ENCODE data around the gene CD3D. TPM values are rescaled to one million over a fixed set of nuclear protein-coding genes. Genes with fewer than 3 reads are reported as not detected.

The CD3D gene
- total RNA-seq, 1 donor from 2014 or later = 0.61 TPM

DNA sequence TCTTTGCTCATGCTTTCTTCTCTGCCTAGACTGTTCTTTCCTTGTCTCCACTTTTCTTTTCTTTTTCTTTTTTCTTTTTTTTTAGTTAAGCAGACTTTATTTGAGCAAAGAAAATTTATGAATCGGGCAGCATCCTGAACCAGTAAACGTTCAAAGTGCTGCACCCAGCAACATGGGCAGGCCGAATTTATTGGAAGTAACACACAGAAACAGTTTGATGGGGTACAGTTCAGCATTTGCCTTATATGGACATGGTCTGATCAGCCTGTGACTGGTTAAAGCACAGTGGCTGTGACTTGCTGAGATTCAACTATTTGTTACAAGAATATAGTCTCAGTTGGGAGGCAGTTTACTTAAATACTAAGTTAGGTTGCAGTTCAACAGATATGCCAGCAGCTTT lies 22.0 kb downstream of the CD3D start:
- H3K4me3 Mint-ChIP-seq (ENCODE audit: unreplicated experiment) = no peak overlapping the region
- Histone ChIP-seq H4K20me1 (ENCODE audit: insufficient read depth, low read length) (no peaks in the 10 kb centered on the region), H3K36me3 (ENCODE audit: insufficient read depth, low read length) (no peaks in the 10 kb centered on the region), H3K27me3 (ENCODE audit: insufficient read depth, low read length) (no peaks in the 10 kb centered on the region), H3K9ac (ENCODE audit: low read length) (no peak overlapping the region), H3K79me2 (ENCODE audit: insufficient read depth, low read length) (no peaks in the 10 kb centered on the region), H3K4me2 (ENCODE audit: low read length) (no peak overlapping the region), H3K4me3 (ENCODE audit: insufficient read depth, low read depth, low read length) (no peak overlapping the region), H3K4me1 (ENCODE audit: insufficient read depth, low read length) (peaks cover 8% of the 10 kb centered on the region), H3K9me3 (ENCODE audit: insufficient read depth, low read depth, low read length) (no peaks in the 10 kb centered on the region), H2AFZ (ENCODE audit: low read depth, low read length) (no peak overlapping the region), H3K27ac (ENCODE audit: low read depth, low read length) (no peak overlapping the region)
- DNase-seq (ENCODE audit: low read depth) (no peak), FAIRE-seq (no peak)
- H3K27ac Mint-ChIP-seq (ENCODE audit: unreplicated experiment) = no peak overlapping the region
- no peaks in the 10 kb centered on the region for H3K36me3 Mint-ChIP-seq (ENCODE audit: low read depth, unreplicated experiment)
- H3K27me3 Mint-ChIP-seq (ENCODE audit: low read depth, unreplicated experiment) = peaks cover 28% of the 10 kb centered on the region
- TF ChIP-seq EZH2 (IDR thresholded peaks at IDR 0.05; ENCODE audit: insufficient read depth, low read length) (no peak), CTCF (IDR thresholded peaks at IDR 0.05; ENCODE audit: insufficient read depth, low read depth, low read length) (no peak)
- peaks cover 8% of the 10 kb centered on the region for H3K9me3 Mint-ChIP-seq (ENCODE audit: unreplicated experiment)
- H3K4me1 Mint-ChIP-seq (ENCODE audit: low read depth, unreplicated experiment) = peaks cover 8% of the 10 kb centered on the region

- Histone ChIP-seq H3K79me2 (ENCODE audit: insufficient read depth, low read length) (no peaks in the 10 kb centered on the region), H3K9me3 (ENCODE audit: insufficient read depth, low read depth, low read length) (no peaks in the 10 kb centered on the region), H3K27me3 (ENCODE audit: insufficient read depth, low read length) (peaks cover 3% of the 10 kb centered on the region), H3K9ac (ENCODE audit: low read length) (no peak overlapping the region), H2AFZ (ENCODE audit: low read depth, low read length) (no peak overlapping the region), H3K27ac (ENCODE audit: low read depth, low read length) (no peak overlapping the region), H3K4me1 (ENCODE audit: insufficient read depth, low read length) (peaks cover 8% of the 10 kb centered on the region), H3K4me2 (ENCODE audit: low read length) (no peak overlapping the region), H3K36me3 (ENCODE audit: insufficient read depth, low read length) (no peaks in the 10 kb centered on the region), H3K4me3 (ENCODE audit: insufficient read depth, low read depth, low read length) (no peak overlapping the region), H4K20me1 (ENCODE audit: insufficient read depth, low read length) (no peaks in the 10 kb centered on the region)
- Mint-ChIP-seq H3K4me1 (ENCODE audit: low read depth, unreplicated experiment) (peaks cover 8% of the 10 kb centered on the region), H3K27ac (ENCODE audit: unreplicated experiment) (no peak overlapping the region), H3K4me3 (ENCODE audit: unreplicated experiment) (no peak overlapping the region), H3K9me3 (ENCODE audit: unreplicated experiment) (peaks cover 6% of the 10 kb centered on the region), H3K36me3 (ENCODE audit: low read depth, unreplicated experiment) (no peaks in the 10 kb centered on the region), H3K27me3 (ENCODE audit: low read depth, unreplicated experiment) (peaks cover 32% of the 10 kb centered on the region)
- TF ChIP-seq CTCF (IDR thresholded peaks at IDR 0.05; ENCODE audit: insufficient read depth, low read depth, low read length) = no peak
- TF ChIP-seq EZH2 (IDR thresholded peaks at IDR 0.05; ENCODE audit: insufficient read depth, low read length) = no peak
- DNase-seq (ENCODE audit: low read depth) (no peak), FAIRE-seq (no peak)
Measured at GRCh38 chr11:118319337-118319707, 23.2 kb downstream of the CD3D start.

- DNase-seq (ENCODE audit: low read depth) = no peak
- no peaks in the 10 kb centered on the region for H3K36me3 ChIP-seq (ENCODE audit: insufficient read depth, low read length)
- H3K4me1 ChIP-seq (ENCODE audit: insufficient read depth, low read length) = peaks cover 8% of the 10 kb centered on the region
- H3K27me3 ChIP-seq (ENCODE audit: insufficient read depth, low read length) = peaks cover 7% of the 10 kb centered on the region
- H2AFZ ChIP-seq (ENCODE audit: low read depth, low read length) = no peak overlapping the region
- H3K27ac Mint-ChIP-seq (ENCODE audit: unreplicated experiment) = no peak overlapping the region
- H3K27me3 Mint-ChIP-seq (ENCODE audit: low read depth, unreplicated experiment) = peaks cover 34% of the 10 kb centered on the region
- no peak overlapping the region for H3K4me3 Mint-ChIP-seq (ENCODE audit: unreplicated experiment)
- no peaks in the 10 kb centered on the region for H3K79me2 ChIP-seq (ENCODE audit: insufficient read depth, low read length)
- no peaks in the 10 kb centered on the region for H3K36me3 Mint-ChIP-seq (ENCODE audit: low read depth, unreplicated experiment)
- no peaks in the 10 kb centered on the region for H3K9me3 ChIP-seq (ENCODE audit: insufficient read depth, low read depth, low read length)
- no peak for TF ChIP-seq CTCF (IDR thresholded peaks at IDR 0.05; ENCODE audit: insufficient read depth, low read depth, low read length)
- no peak for TF ChIP-seq EZH2 (IDR thresholded peaks at IDR 0.05; ENCODE audit: insufficient read depth, low read length)
- no peak overlapping the region for H3K9ac ChIP-seq (ENCODE audit: low read length)
- peaks cover 8% of the 10 kb centered on the region for H3K9me3 Mint-ChIP-seq (ENCODE audit: unreplicated experiment)
- H3K27ac ChIP-seq (ENCODE audit: low read depth, low read length) = no peak overlapping the region
- H3K4me3 ChIP-seq (ENCODE audit: insufficient read depth, low read depth, low read length) = no peak overlapping the region
- H3K4me1 Mint-ChIP-seq (ENCODE audit: low read depth, unreplicated experiment) = peaks cover 8% of the 10 kb centered on the region
- H4K20me1 ChIP-seq (ENCODE audit: insufficient read depth, low read length) = no peaks in the 10 kb centered on the region
- H3K4me2 ChIP-seq (ENCODE audit: low read length) = no peak overlapping the region
- no peak for FAIRE-seq
Measured at GRCh38 chr11:118318581-118319336, 23.7 kb downstream of the CD3D start.

Measured in astrocyte (in vitro differentiated cells and primary cell).